Measurements from ENCODE around the gene CD300LD. TPM values are rescaled to one million over a fixed set of nuclear protein-coding genes. Genes with fewer than 3 reads are reported as not detected.

Gene CD300LD
- total and polyA plus RNA-seq, 2 of the 8 experiments (the other 6 are each of a cell fraction or from before 2014, with no cell fraction given) = not detected

GRCh38 chr17:74606050-74606449 is 14.0 kb upstream of the CD300LD start:
- no peak overlapping the region for H2BK120ac ChIP-seq (replicated peaks; ENCODE audit: low read depth, low read length)
- H2BK20ac ChIP-seq (ENCODE audit: low read length) = no peak overlapping the region
- ChIA-PET CTCF (ENCODE audit: partially characterized antibody) (interaction anchor here (1.0 to 2.1 kb wide), 4 partner anchors 9 to 148 kb away, joined by 3 to 7 read pairs (median 4); no protein-coding TSS in a partner anchor), POLR2A (ENCODE audit: partially characterized antibody) (no interaction called here)
- no peak overlapping the region for H3K4ac ChIP-seq (replicated peaks; ENCODE audit: insufficient read length, low read depth, low read length)
- H3K9me3 ChIP-seq (ENCODE audit: insufficient read depth in 2 of 2, low read depth in 1 of 2, low read length in 1 of 2) = no peaks in the 10 kb centered on the region
- no peak overlapping the region for H3K14ac ChIP-seq (ENCODE audit: insufficient read length)
- H3K79me2 ChIP-seq (ENCODE audit: control insufficient read depth in 1 of 2, insufficient read depth in 2 of 2, low read length in 2 of 2) = no peaks in the 10 kb centered on the region
- H3K23me2 ChIP-seq (ENCODE audit: low read depth, low read length) = no peaks in the 10 kb centered on the region; the same call in 1 of the 2 replicates
- WGBS, 2 experiments (ENCODE audit: extremely low coverage in 1 of 2, insufficient coverage in 1 of 2, insufficient read length in 1 of 2, insufficient replicate concordance in 2 of 2, low coverage in 1 of 2, low lambda C conversion rate in 2 of 2, missing lambda C conversion rate in 1 of 2) = 90% methylated on average over 8 of the region's 8 CpGs; no CpG with 5 or more reads in 1 of the 2 experiments
- H2AK5ac ChIP-seq (ENCODE audit: low read depth, low read length) = no peak overlapping the region
- H2BK15ac ChIP-seq (ENCODE audit: low read length) = no peak overlapping the region
- H3K4me1 ChIP-seq (replicated peaks in 1 of 4; ENCODE audit: control insufficient read depth in 3 of 4, insufficient read depth in 4 of 4, low read length in 3 of 4) = no peaks in the 10 kb centered on the region
- H2AFZ ChIP-seq (ENCODE audit: low read length) = no peak overlapping the region
- no peak overlapping the region for H3K23ac ChIP-seq (ENCODE audit: insufficient read length)
- H4K20me1 ChIP-seq (replicated peaks in 1 of 2; ENCODE audit: control insufficient read depth in 1 of 2, insufficient read depth in 2 of 2, low read length in 2 of 2) = peaks cover 0 to 1% of the 10 kb centered on the region in 2 experiments
- no peak for FAIRE-seq
- H4K91ac ChIP-seq (replicated peaks; ENCODE audit: insufficient read length, low read length) = no peak overlapping the region
- peaks cover 0 to 3% (median 0%) of the 10 kb centered on the region in 4 experiments; a peak in 1 of 7 replicates for H3K27me3 ChIP-seq (replicated peaks in 1 of 4; ENCODE audit: control insufficient read depth in 3 of 4, extremely low read depth in 1 of 4, insufficient read depth in 3 of 4, low read length in 3 of 4)
- no peak overlapping the region for H3K56ac ChIP-seq (replicated peaks; ENCODE audit: insufficient read length, low read depth, low read length)
- no peak overlapping the region for H3K4me3 ChIP-seq (ENCODE audit: extremely low read depth in 1 of 4, insufficient read depth in 2 of 4, low read depth in 3 of 4, low read length in 4 of 4)
- TF ChIP-seq SP2 (IDR thresholded peaks at IDR 0.05; ENCODE audit: low read length) = no peak
- no peak for TF ChIP-seq EGR1 (IDR thresholded peaks at IDR 0.05; ENCODE audit: borderline replicate concordance, low read depth, low read length)
- no peak for TF ChIP-seq RXRA (IDR thresholded peaks at IDR 0.05; ENCODE audit: insufficient read depth, low read depth, low read length)
- TF ChIP-seq GABPA (IDR thresholded peaks at IDR 0.05; ENCODE audit: borderline replicate concordance, insufficient read depth, low read length) = no peak
- no peak for TF ChIP-seq NANOG (IDR thresholded peaks at IDR 0.05; ENCODE audit: insufficient read depth, low read depth, low read length, poor library complexity, severe bottlenecking)
- TF ChIP-seq ATF3 (IDR thresholded peaks at IDR 0.05; ENCODE audit: insufficient read depth, low read depth, low read length) = no peak
- H3K79me1 ChIP-seq (ENCODE audit: low read depth, low read length) = no peaks in the 10 kb centered on the region
- H4K5ac ChIP-seq (ENCODE audit: insufficient read length, low read depth, low read length) = no peak overlapping the region
- H3K27ac ChIP-seq (ENCODE audit: low read depth, low read length) = no peak overlapping the region
- H4K8ac ChIP-seq (ENCODE audit: extremely low read depth, insufficient read depth, low read length) = no peak overlapping the region
- H2BK5ac ChIP-seq (ENCODE audit: low read depth, low read length) = no peak overlapping the region
- H3K4me2 ChIP-seq (ENCODE audit: insufficient read depth in 1 of 2, low read depth in 2 of 2, low read length in 2 of 2) = no peak overlapping the region
- no peak overlapping the region for H3K18ac ChIP-seq (ENCODE audit: extremely low read depth, low read length)
- no peaks in the 10 kb centered on the region for H3K36me3 ChIP-seq (ENCODE audit: control insufficient read depth in 2 of 4, insufficient read depth in 4 of 4, low read length in 3 of 4)
- no peak overlapping the region for H3K9ac ChIP-seq (replicated peaks in 1 of 4; ENCODE audit: extremely low read depth in 1 of 4, low read depth in 3 of 4, low read length in 3 of 4)
- no peak overlapping the region for H2BK12ac ChIP-seq (ENCODE audit: low read depth, low read length)
- no peak for DNase-seq (ENCODE audit: low read depth in 1 of 2, low spot score in 2 of 2)

All from H1 (cell line).